Fibroblast of skin of right quadriceps (primary cell): ENCODE measurements around the gene GUF1.

Experiments
- DNase-seq: peaks from one replicate; pipeline ENCODE4 v3.0.0-alpha.2; 2013

GUF1 gene, protein sequence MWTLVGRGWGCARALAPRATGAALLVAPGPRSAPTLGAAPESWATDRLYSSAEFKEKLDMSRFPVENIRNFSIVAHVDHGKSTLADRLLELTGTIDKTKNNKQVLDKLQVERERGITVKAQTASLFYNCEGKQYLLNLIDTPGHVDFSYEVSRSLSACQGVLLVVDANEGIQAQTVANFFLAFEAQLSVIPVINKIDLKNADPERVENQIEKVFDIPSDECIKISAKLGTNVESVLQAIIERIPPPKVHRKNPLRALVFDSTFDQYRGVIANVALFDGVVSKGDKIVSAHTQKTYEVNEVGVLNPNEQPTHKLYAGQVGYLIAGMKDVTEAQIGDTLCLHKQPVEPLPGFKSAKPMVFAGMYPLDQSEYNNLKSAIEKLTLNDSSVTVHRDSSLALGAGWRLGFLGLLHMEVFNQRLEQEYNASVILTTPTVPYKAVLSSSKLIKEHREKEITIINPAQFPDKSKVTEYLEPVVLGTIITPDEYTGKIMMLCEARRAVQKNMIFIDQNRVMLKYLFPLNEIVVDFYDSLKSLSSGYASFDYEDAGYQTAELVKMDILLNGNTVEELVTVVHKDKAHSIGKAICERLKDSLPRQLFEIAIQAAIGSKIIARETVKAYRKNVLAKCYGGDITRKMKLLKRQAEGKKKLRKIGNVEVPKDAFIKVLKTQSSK

DNA sequence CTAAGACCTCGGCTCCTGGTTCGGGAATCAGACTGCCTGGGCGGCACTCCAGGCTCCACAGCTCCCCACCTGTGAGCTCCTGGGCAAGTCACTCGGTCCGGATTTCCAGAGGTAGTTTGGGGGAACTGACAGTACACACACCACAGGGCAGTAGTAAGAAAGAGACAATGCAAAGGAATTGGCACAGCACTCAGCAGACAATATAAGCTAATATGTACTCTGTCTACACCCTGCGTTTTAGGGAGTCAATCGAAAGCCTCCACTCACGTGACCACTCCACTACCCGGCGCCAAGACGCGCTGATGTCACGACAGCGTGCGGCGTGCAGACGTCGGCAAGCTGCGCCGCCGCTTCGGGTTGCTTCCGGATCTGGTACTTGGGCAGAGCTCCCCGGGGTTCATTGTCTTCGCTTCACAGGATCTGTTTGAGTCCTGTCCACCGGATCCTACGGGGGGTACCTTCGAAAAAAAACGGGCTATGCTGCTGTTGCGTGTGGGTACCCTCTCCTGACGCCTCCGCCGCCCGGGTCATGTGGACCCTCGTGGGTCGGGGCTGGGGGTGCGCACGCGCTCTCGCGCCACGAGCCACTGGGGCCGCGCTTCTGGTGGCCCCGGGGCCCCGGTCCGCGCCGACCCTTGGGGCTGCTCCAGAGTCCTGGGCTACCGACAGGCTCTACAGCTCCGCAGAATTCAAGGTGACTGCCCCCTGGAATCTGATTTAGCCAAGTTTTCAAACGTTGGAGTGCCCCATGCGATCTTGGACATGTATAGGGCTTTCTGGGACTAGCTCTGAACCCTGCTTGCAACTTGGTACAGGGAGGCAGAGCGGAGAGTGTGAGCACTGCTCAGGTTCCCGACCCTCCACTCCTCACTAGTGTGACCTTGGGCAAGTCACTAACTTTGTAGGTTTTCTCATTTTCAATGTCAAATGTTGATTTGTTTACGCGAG, at the start of gene GUF1:
Gene GUF1 (plus strand): TSS at position 327 of the 948 bp plus-strand sequence. CDS start 203 bp downstream, at position 530.
- peak; percentile 87 for DNase-seq

DNA sequence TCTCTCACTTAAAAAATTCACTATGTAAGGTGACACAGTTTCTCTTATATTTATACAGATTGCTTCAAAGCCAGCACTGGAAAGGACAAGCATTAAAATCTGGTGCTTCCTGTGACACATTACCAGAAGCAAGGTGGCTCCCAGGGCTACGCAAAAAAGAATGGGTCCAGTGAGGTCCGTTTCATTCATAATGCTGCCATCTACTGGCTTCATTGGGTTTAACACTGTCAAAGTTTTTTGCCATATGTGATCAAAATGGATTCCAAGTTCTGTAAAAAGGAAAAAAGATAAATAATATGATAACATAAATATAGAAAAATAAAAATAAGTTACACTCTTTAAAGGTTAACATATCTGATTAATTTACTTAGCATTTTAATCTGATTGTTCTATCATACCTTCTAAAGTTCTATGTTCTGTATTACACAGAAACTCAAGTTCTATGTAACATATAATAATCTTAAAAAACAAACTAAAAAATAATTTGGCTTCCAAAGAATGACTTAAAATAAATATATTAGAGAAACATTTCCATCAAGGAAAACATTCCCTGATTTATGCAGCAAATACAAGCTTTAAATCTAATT, 48.8 kb upstream of the GUF1 start:
- peak; percentile 39 for DNase-seq

DNA sequence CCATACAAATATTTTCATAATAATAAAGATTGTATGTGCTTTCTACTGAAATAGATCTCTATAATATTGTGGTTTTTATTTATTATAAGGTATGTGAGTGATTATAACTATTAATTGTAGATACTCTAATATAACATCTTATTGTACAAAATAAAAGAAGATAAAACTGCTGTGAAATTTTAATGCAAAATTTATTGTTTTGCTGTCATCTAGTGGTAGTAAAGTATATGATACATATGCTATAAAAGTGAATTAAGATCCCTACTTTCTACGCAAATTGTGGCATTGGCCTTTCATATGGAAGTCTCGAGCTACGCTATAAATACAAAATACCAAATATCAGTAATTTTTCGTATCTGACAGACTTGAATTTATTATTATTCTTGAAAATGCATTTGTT, 46.1 kb upstream of the GUF1 start:
- DNase-seq, result no peak

DNA sequence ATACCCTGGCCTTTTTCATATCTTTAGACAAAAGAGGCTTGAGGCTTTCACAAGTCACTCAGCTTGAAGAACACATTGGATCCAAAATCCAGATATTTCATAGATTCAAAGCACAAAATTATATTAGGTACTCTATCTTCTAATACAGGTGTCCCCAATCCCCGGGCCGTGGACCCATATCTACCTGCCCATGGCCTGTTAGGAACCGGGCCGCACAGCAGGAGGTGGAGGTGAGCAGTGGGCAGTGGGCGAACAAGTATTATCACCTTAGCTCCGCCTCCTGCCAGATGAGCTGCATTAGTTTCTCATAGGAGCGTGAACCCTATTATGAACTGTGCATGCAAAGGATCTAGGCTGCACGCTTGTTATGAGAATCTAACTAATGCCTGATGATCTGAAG, 45.5 kb upstream of the GUF1 start:
- no peak for DNase-seq

DNA sequence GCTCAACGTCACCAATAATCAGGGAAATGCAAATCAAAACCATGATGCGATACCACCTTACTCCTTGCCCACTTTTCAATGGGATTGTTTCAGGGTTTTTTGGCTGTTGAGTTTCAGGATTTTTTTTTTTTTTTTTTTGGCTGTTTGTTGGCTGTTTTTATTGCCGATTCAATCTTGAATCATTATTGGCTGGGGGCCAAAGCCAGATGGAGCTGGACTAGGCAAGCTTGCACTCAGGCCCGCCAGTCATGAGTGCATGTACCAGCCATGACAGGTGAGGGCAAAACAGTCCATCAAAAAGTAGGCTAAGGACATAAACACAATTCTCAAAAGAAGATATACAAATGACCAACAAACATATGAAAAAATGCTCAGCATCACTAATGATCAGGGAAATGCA, 40.1 kb upstream of the GUF1 start:
- DNase-seq, result no peak

DNA sequence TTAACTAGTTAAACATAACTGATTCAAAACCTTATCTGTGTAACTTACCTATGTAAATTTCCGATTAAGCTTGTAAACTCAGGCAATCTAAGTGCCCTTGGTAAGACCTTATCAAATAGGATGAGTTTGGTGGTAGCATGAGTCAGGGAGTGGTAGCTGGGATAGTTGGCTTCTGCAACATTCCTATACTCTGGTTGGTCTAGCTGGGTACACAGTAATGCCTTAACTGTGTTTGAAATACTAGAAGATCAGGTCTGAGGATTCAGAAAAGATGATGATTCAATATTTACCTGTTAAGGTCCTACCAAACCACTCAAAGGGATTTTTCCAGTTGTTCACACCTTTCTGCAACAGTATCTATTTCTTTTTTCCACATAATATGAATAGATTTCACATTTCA, 32.1 kb upstream of the GUF1 start:
- no peak for DNase-seq

DNA sequence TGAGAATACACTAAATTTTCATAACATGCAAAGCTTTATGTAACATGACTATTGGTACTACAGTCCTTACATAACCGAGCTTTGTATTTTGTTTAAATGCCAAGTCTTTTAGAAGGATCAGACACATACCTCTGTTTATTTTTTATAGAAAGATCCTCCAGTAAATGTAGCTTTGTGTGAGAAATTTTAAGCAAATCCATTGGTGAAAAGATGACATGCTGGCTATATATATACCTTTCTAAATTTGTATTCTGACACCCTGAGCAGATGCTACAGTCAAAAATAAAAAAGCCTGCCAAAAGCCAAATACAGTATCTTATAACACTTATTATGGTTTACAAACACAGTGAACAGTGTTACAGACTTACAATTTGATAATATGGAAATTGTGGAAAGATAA, 26.8 kb upstream of the GUF1 start, which contains the start of gene YIPF7:
Gene YIPF7 (minus strand): TSS at position 201 of the 400 bp plus-strand sequence. CDS start 1,525 bp downstream, outside the sequence.
- no peak for DNase-seq

DNA sequence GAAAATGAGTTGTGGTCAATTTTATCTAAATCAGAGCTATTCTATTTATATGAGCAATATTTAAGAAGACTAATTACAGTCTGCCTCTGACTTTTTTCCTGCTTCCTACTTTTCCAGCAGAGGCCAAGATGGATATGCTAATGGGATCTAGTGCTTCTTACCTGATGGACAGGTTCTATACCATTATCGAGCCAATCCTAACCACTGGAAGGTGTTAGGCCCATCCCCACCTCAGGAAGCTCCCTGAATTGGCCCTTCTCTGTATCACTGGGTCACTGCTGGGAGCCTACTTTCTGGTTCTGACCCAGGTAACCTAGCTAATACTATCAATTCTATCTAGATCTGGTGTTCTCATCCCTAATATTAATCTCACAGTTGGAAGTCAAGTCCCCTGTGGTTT, 26.2 kb upstream of the GUF1 start:
- DNase-seq, result no peak

DNA sequence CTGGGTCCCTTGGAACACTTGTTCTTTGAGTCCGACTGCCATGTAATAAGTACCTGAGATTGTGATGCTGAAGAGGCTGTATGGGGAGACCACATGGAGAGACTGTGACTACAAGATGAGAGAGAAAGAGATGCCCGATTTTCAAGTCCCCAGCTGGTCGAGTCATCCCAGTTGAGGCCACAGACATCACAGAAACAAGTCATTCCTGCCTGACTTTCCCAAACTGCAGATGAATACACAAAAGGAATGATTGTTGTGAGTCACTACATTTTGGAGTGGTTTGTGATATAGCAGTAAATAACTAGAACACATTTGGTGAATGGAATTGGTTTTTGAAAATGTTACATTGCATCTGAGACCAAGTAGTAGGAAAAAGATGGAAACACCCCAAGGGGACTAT, 17.8 kb upstream of the GUF1 start:
- no peak for DNase-seq

DNA sequence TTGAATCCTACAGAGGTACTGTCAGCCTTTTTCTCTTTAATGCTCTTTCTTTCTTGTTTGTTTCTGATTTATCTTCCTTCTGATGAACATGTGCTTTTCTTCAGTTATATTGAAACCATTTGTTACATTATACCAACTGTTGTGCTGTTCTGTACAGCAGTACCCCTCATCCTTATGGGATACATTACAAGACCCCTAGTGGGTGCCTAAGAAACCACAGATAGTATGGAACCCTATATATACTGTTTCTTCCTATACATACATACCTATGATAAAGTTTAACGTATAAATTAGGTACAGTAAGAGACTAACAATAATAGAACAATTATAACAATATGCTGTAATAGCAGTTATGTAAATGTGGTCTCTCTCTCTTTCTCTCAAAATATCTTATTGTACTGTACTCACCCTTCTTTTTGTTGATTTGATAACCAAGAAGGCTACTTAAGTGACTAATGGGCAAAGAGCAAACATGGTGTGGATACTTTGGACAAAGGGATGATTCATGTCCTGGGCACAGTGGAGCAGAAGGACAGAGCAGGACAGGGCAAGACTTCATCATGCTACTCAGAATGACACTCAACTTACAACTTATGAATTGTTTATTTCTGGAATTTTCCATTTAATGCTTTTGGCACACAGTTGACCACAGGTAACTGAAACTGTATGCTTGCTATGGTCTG, 16.1 kb upstream of the GUF1 start:
- DNase-seq, result no peak

DNA sequence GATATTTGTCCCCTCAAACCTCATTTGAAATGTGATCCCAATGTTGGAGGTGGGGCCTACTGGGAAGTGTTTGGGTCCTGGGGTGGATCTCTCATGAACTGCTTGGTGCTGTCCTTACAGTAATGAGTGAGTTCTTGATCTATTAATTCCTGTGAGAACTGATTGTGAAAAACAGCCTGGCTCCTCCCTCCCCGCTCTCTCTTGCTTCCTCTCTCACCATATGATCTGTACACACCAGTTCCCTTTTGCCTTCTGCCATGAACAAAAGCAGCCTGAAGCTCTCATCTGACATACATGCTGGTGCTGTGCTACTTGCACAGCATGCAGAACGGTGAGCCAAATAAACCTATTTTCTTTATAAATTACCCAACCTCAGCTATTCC, 15.6 kb upstream of the GUF1 start:
- DNase-seq, result no peak

DNA sequence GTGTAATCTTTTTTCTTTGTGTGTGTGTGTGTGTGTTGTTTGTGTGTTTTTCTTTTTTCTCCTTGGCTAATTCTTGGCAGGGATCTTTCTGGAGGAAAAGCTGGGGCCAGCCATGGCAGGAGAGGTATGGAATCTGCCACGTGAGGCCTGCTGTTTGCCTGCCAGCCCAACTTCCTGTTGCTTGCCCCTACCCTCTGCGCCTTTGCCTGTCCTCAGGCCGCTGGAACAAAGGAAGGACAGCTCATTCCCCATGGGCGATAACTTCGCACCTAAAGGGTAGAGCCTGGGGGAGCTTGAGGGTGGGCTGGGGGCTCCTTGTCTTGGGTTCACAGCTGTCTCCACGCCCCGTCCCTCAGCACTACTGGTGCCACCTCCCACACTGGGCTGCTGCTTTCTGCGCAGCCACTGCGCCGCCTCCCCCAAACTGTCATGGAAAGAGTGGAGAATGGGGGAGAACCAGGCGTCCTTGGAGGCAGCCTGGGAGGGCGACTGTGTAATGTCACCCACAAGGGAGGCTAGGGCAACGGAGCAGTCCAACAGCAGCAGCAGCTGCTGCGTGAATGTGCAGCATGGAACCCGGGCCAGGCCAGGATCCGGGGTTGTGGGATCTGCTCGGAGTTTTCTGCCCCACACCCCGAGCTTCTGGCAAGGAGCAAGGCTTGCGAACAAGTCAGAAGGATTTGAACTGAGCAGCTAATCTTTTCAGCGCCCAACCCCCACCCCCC, 14.5 kb upstream of the GUF1 start:
- DNase-seq, result no peak

DNA sequence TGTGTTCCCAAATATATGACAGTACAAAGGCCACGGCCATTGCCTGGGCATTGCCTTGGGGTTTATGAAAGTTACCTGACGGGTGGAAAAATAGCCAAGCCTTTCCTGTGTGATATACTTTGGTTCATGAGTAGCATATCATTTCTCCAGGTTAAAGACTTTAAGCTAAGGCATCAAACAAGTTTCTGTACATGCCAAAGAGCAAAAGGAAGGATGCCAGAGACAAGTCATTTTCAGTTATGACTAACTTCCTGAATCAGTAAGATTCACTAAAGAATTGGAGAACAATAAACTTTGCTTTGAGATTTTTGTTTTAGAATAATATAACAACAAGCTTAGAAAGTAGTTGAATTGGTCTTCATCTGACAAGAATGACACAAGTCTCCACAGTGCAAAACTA, 9.7 kb upstream of the GUF1 start:
- DNase-seq, result no peak

DNA sequence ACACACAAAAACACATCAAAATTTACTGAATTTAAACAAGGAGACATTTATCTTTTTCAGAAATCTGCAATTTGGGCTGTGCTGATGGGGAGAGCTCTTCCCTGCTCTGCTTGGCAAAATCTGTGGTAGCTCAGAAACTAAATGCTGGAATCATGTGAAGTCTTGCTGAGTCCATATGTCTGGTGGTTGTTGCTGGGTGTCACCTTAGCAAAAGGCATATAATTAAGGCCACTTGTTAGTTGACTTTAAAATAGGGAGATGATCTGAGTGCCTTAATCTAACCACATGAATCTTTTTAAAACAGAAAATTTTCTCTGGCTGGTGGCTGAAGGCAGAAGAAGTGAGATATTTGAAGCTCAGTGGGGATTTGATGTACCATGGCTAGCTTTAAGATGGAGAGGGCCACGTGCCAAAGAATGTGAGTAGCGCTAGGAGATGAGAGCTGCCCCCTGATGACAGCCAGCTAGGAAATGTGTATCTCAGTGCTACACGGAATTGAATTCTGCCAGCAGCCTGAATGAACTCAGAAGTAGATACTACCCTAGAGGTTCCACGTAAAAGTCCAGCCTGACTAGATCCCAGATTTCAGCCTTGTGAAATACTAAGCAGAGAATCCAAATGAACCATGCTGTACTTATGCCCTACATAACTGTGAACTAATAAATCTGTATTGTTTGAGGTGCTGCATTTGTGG, 7.6 kb upstream of the GUF1 start:
- no peak for DNase-seq

DNA sequence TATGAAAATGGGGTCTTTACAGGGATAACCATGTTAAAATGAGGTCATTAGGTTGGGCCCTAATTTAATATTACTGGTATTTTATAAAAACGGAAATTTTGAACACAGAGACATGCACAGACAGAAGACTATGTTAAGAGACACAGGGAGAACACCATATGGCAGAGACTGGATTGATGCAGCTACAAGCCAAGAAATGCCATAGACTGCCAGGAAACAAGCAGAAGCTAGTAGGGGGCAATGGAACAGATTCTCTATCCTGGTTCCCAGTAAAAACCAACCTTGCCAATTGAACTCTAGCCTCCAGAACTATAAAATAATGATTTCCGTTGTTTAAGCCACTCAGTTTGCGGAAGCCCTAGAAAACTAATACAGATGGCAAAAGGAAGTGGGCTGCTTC, 6.6 kb upstream of the GUF1 start:
- DNase-seq, result no peak

DNA sequence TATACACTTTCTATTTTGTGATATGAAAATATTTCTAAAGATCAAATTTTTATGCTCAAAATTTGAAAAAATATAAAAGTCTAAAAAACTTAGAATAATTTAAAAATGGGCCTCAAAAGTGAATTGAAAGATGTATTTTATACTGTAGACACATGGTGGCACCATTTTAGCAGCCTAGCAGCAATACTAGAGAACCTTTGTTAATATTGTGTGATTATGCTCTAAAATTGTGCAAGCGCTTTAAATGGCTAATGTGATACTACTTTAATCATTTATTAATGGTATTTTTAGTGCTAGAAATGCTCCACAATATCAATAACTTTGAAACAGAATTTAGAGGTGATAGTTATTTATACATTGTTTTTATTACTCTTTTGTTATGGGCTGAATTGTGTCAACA, 3.7 kb upstream of the GUF1 start:
- DNase-seq, result no peak

DNA sequence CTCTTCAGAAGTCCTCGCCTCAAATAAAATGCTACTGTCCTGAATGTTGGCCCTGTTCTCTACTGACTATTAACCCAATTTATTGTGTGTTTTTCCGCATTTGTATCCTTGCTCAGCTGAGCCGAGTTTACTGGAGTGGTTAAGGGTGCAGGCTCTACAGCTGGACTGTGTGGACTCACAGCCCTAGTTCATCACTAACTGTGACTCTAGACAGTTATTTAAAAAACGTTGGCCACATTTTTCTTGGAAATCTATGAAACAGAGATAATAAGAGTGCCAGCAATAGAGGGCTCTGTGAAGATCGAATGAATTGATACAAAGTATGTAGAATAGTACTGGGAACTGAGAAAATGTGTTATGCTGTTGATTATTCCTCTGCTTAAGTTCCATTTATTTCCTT, 2.9 kb upstream of the GUF1 start:
- no peak for DNase-seq

DNA sequence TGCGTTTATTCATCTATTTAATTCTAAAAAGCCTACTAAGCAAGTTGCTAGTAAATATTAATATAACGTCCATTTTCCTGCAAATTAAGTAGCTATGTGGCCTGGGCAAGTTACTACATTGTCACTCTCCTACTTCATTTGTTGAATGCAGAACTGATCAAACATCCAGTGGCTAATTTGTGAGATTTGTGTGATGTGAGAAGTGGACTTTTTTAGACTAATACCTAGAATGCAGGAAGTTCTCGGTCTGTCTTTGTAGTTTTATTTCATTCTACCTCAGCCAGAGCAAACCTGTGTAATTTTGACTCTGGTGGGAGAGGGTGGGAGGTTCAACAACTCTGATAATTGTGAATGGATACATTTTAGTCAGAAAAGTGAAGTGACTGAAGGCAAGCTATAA, 840 bp downstream of the GUF1 start:
- no peak for DNase-seq

DNA sequence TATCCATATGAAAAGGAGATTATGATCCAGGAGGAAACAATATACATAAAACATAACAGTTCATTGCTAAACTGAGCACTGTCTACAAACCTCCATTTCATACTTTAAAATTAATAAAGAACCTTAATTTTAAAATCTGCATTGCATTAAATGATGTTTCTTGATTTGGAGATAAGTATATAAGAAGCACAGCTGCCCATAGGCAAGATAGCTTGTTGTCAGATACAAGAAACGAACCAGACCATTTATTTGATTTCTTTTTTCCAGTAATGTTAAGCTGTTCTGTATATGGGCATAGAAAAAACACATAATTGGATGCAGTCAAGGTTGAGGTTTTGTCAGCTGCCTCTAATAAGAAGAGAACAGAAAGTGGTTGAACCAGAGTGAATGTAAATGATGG, 6.4 kb downstream of the GUF1 start:
- DNase-seq, result no peak

DNA sequence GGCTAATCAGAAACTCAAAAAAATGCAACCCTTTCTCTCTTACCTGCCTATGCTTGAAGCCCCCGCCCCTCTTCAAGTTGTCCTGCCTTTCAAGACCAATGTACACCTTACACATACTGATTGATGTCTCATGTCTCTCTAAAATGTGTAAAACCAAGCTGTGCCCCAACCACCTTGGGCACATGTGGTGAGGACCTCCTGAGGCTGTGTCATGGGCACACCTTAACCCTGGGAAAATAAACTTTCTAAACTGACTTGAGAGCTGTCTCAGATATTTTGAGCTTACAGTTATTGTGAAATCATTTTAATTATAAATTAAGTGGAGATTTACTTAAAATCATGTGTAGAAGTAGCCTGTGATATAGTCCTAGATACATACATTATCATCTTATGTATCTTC, 22.2 kb downstream of the GUF1 start:
- DNase-seq, result no peak

DNA sequence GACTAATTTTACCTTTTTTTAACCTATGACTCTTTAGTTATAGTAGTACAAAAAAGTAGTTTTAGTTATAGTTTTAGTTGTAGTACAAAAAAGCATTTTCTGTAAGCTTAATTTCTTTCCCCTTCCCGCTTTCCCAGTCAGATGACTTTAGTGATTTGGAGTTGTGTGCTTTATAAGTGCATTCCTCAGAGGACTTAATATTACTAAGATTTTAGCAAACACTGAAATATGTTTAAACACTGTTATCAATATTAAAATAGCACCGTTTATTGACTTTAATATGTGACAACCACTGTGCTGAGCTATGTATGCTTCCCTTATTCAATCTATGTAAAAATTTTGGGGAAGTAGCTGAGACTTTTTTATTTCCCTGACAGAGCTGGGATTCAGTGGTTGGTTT, 22.8 kb downstream of the GUF1 start:
- no peak for DNase-seq
